Measurements from ENCODE around the gene ABHD3. TPM values are rescaled to one million over a fixed set of nuclear protein-coding genes. Genes with fewer than 3 reads are reported as not detected.
A peak's percentile ranks its signal among the peaks of the same experiment; 100 is the strongest.
"Not testable (repeated sequence)": the region's sequence is repeated elsewhere in the genome, so short reads cannot be mapped to it uniquely, and the experiment has no call there.

ABHD3 gene
- polyA plus RNA-seq, 6 donors from 2014 or later, result 15.2 to 24.3 (median 19.3) TPM

DNA sequence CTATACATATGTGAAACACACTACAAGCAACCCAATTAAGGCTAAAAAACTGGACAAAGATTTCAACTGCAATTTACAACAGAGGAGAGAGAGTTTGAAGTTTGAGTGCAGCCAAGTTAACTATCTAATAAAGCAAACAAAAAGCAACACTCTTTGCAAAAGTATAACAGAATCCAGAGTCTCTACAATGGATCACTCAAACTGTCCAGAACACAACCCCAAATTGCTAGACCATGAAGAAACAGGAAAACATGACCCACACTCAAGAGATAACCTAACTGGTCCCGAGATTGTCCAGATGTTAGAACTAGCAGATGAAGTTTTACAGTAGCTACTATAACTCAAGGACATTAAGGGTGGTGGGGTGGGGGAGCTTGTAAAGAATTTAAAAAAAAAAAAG lies 14.8 kb downstream of the ABHD3 start:
- no peak overlapping the region for H3K4me3 Mint-ChIP-seq
- H3K27ac Mint-ChIP-seq, result no peak overlapping the region
- no peak for ATAC-seq (ENCODE audit: low read depth in 2 of 2)
- peaks cover 16 to 30% of the 10 kb centered on the region in 2 donors for H3K36me3 Mint-ChIP-seq
- peaks cover 0 to 14% (median 8%) of the 10 kb centered on the region in 7 donors for H3K9me3 Mint-ChIP-seq
- H3K4me1 Mint-ChIP-seq, result peaks cover 16 to 30% (median 20%) of the 10 kb centered on the region in 3 donors
- no peak for DNase-seq
- H3K27me3 Mint-ChIP-seq, result no peaks in the 10 kb centered on the region

DNA sequence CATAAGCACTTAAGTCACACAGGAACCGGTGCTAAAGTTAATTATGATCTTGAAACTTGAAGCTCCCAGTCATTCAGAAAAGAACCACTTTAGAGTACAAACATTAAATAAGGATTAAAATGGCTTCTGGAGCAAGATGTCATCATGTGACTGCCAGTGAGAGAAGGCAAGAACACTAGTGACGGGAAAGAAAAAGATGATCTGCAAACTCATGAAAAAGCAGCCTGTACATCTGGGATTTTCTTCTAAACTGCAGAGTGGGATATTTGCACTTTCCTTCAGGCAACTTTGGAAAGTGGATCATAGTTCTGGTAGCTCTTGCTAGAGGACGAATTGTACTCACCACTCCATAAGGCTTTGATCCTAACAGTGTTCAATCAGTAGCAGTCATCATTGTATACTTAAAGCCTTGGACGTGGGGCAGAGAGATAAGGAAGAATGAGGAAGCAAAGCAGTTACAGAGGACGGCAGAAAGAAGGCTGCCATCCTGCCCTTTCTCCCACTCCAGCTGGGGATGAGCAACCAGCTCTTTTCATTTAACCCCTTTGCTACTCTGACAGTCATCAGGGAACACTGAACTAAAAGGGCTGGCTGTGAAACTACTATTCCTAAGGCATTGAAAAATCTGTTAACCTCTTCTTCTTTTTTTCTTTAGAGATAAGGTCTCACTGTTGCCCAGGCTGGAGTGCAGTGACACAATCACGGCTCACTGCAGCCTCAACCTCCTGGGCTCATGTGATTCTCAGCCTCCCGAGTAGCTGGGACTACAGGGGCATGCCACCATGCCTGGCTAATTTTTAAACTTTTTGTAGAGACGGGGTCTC lies 18.1 kb downstream of the ABHD3 start:
- Mint-ChIP-seq H3K4me3 (peak overlapping the region in 2 of 8 donors; percentile 25 to 42), H3K36me3 (peaks cover 16% of the 10 kb centered on the region in 2 donors), H3K9me3 (peaks cover 0 to 14% (median 8%) of the 10 kb centered on the region in 7 donors), H3K27ac (peak overlapping the region in 5 of 6 donors; percentile 74 to 93 (median 88)), H3K4me1 (peaks cover 16 to 33% (median 19%) of the 10 kb centered on the region in 3 donors), H3K27me3 (no peaks in the 10 kb centered on the region)
- ATAC-seq (ENCODE audit: low read depth in 2 of 2), result no peak
- no peak for DNase-seq

- ATAC-seq (ENCODE audit: low read depth in 2 of 2), result peak; percentile 88 to 94
- peak; percentile 43 for DNase-seq
- not testable (repeated sequence) for H3K27me3 Mint-ChIP-seq
Measured at GRCh38 chr18:21685556-21685981, 19.0 kb downstream of the ABHD3 start.

GRCh38 chr18:21684731-21685130 lies 19.8 kb downstream of the ABHD3 start:
- Mint-ChIP-seq H3K27ac (peak overlapping the region in 5 of 6 donors; percentile 35 to 97 (median 80)), H3K4me3 (peak overlapping the region in 3 of 8 donors; percentile 36 to 63 (median 37)), H3K27me3 (no peaks in the 10 kb centered on the region), H3K9me3 (peaks cover 0 to 4% (median 3%) of the 10 kb centered on the region in 7 donors), H3K4me1 (peaks cover 16 to 30% (median 19%) of the 10 kb centered on the region in 3 donors), H3K36me3 (peaks cover 4 to 13% of the 10 kb centered on the region in 2 donors)
- no peak for DNase-seq
- no peak for ATAC-seq (ENCODE audit: low read depth in 2 of 2)

More at GRCh38 chr18:21685556-21685981, 19.0 kb downstream of the ABHD3 start:
- Mint-ChIP-seq H3K4me1 (peaks cover 16 to 30% (median 19%) of the 10 kb centered on the region in 3 donors), H3K27ac (peak overlapping the region; percentile 63 to 93 (median 88)), H3K36me3 (peaks cover 12 to 16% of the 10 kb centered on the region in 2 donors), H3K4me3 (peak overlapping the region; percentile 41 to 87 (median 68)), H3K9me3 (peaks cover 0 to 11% (median 6%) of the 10 kb centered on the region in 7 donors)

DNA sequence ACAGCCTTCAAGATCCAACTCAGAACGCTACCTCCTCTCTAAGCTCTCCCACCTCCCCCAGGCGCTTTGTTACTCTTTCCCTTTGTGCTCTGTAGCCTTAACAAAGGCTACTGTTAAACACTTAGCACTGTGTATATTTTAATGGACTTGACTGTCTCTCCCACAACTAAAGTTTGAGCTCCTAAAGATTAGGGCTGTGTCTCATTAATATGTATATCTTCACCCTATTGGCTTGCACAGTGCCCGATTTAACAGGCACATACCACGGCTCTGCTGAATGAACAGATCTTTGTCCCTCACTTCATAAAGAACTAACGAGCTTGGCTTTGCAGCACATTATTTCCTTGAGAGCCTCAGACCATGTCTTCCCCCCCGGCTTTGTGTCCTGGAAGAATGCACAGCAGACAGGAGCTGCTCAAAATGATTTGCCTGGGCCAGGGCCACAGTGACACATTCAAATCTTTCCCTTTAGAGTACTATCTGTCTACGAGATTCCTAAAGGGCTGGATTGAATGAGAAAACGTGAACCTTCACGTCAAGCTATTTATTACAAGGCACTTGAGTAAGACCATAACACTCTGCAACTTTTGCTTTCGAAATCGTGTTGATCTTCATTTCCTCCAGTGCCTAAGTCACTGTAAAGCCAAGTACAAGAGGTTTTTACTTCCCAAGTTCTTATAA lies 22.1 kb downstream of the ABHD3 start:
- DNase-seq, result peak; percentile 25
- Mint-ChIP-seq H3K27ac (no peak overlapping the region), H3K27me3 (no peaks in the 10 kb centered on the region), H3K36me3 (no peaks in the 10 kb centered on the region), H3K4me1 (peaks cover 13 to 27% (median 16%) of the 10 kb centered on the region in 3 donors), H3K9me3 (no peaks in the 10 kb centered on the region), H3K4me3 (no peak overlapping the region)
- ATAC-seq (ENCODE audit: low read depth in 2 of 2), result peak; percentile 44 to 47

DNA sequence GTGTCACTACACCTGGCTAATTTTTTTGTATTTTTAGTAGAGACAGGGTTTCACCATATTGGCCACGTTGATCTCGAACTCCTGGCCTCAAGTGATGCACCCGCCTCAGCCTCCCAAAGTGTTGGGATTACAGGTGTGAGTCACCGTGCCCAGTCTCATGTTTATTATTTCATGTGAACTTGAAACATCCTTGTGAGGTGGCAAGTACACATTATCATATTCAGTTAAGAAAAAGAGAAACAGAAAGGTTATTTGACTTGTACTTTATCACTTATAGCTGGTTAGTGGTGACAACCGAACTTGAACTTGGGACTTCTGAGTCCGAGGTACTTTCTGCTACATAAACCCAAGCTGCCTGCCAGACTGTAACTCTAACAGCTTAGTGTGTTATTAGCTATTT lies 24.4 kb downstream of the ABHD3 start:
- DNase-seq, result no peak
- H3K4me3 Mint-ChIP-seq, result peak overlapping the region in 1 of 8 donors; percentile 66
- H3K27ac Mint-ChIP-seq, result no peak overlapping the region
- no peaks in the 10 kb centered on the region for H3K36me3 Mint-ChIP-seq
- no peaks in the 10 kb centered on the region for H3K9me3 Mint-ChIP-seq
- no peak for ATAC-seq (ENCODE audit: low read depth in 2 of 2)
- H3K27me3 Mint-ChIP-seq, result no peaks in the 10 kb centered on the region
- peaks cover under 1 to 7% (median 3%) of the 10 kb centered on the region in 3 donors for H3K4me1 Mint-ChIP-seq

GRCh38 chr18:21678859-21679258 lies 25.7 kb downstream of the ABHD3 start:
- no peak overlapping the region for H3K4me3 Mint-ChIP-seq
- no peak overlapping the region for H3K27ac Mint-ChIP-seq
- no peaks in the 10 kb centered on the region for H3K27me3 Mint-ChIP-seq
- H3K36me3 Mint-ChIP-seq, result no peaks in the 10 kb centered on the region
- H3K9me3 Mint-ChIP-seq, result no peaks in the 10 kb centered on the region
- DNase-seq, result no peak
- no peak for ATAC-seq (ENCODE audit: low read depth in 2 of 2)
- no peaks in the 10 kb centered on the region for H3K4me1 Mint-ChIP-seq

DNA sequence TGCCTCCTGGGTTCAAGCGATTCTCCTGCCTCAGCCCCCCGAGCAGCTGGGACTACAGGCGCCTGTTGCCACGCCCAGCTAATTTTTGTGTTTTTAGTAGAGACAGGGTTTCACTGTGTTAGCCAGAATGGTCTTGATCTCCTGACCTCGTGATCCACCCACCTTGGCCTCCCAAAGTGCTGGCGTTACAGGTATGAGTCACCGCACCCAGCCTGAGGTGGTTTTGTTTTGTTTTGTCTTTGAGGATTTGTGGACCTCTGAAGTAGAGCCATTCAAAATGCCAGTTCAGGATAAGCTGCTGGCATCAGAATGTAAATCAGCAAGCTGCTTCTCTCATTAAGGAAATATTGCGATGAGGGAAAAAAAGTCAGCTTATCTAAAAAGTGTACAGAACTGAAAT lies 29.2 kb downstream of the ABHD3 start:
- H3K4me1 Mint-ChIP-seq; H3K36me3 Mint-ChIP-seq; H3K4me3 Mint-ChIP-seq; ATAC-seq (ENCODE audit: low read depth in 2 of 2); H3K27ac Mint-ChIP-seq; H3K9me3 Mint-ChIP-seq; DNase-seq; H3K27me3 Mint-ChIP-seq: not testable (repeated sequence)

DNA sequence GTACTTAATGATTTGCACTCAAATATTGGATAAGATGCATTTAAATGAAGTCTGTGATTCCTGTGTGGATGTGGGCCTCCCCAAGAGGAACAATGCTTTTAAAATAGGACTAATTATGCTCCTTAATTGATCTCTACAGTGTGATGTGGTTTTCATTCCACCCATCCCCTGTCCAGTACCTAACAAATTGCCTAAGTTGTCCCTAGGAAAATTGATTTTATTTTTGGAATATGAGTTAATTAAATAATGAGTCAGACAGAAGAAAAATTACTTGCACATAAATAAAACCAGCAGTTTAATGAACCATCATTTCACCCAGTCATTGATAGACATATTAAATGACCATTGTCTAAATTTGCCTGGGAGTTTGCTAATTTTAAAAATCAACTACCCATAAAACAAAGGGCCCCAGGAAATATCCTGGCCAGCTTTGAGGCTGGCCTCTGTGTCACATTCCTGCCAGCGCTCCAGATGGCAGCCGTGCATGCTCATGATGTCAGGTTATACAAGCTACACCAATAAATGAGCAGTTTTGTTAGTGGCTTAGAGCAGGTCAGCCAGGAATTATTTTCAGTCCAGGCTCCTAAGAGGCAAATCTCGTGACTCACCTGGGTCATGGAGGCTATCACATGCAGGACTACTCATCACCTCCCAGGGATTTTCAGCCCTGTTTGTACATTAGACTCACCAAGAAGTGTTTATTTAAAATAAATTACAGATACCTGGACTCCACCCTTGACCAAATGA lies 31.9 kb downstream of the ABHD3 start:
- H3K4me1 Mint-ChIP-seq, result no peaks in the 10 kb centered on the region
- peak overlapping the region in 1 of 6 donors; percentile 54 for H3K27ac Mint-ChIP-seq
- no peaks in the 10 kb centered on the region for H3K27me3 Mint-ChIP-seq
- no peak for ATAC-seq (ENCODE audit: low read depth in 2 of 2)
- H3K36me3 Mint-ChIP-seq, result no peaks in the 10 kb centered on the region
- no peaks in the 10 kb centered on the region for H3K9me3 Mint-ChIP-seq
- DNase-seq, result no peak
- H3K4me3 Mint-ChIP-seq, result no peak overlapping the region

- ATAC-seq (ENCODE audit: low read depth in 2 of 2), result no peak
- no peaks in the 10 kb centered on the region for H3K4me1 Mint-ChIP-seq
- H3K36me3 Mint-ChIP-seq, result no peaks in the 10 kb centered on the region
- no peaks in the 10 kb centered on the region for H3K9me3 Mint-ChIP-seq
- no peak for DNase-seq
- peak overlapping the region in 3 of 6 donors; percentile 21 to 32 (median 24) for H3K27ac Mint-ChIP-seq
- no peak overlapping the region for H3K4me3 Mint-ChIP-seq
- H3K27me3 Mint-ChIP-seq, result no peaks in the 10 kb centered on the region
Measured at GRCh38 chr18:21669736-21670285, 34.8 kb downstream of the ABHD3 start.

DNA sequence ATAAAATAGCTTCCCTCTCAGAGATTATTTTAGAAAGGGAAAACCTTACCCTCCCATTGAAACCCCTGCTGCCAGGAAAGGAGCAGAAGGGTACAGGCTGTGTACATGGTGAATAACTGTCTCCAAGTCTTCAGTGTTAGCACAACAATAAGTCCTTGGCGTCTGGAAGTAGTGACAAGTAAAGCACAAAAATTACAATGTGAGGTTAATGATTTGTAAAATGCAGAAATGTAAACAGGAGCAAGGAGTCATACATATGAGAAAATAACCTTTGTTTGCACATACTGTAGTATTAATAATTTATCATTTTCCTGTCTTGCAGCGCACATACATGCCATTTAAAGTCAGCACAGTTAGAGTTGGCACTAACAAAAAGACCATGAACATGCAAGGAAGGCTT lies 40.5 kb downstream of the ABHD3 start:
- ATAC-seq (ENCODE audit: low read depth in 2 of 2), result no peak
- no peaks in the 10 kb centered on the region for H3K4me1 Mint-ChIP-seq
- H3K27ac Mint-ChIP-seq, result no peak overlapping the region
- H3K4me3 Mint-ChIP-seq, result no peak overlapping the region
- H3K9me3 Mint-ChIP-seq, result no peaks in the 10 kb centered on the region
- H3K27me3 Mint-ChIP-seq, result no peaks in the 10 kb centered on the region
- no peak for DNase-seq
- H3K36me3 Mint-ChIP-seq, result peaks cover 0 to 21% of the 10 kb centered on the region in 2 donors

- Mint-ChIP-seq H3K27me3 (no peaks in the 10 kb centered on the region), H3K36me3 (peaks cover 0 to 21% of the 10 kb centered on the region in 2 donors), H3K9me3 (no peaks in the 10 kb centered on the region), H3K27ac (peak overlapping the region in 1 of 6 donors; percentile 81), H3K4me1 (no peaks in the 10 kb centered on the region), H3K4me3 (no peak overlapping the region)
- ATAC-seq (ENCODE audit: low read depth in 2 of 2), result no peak
- DNase-seq, result no peak
Measured at GRCh38 chr18:21663578-21663977, 41.0 kb downstream of the ABHD3 start.

DNA sequence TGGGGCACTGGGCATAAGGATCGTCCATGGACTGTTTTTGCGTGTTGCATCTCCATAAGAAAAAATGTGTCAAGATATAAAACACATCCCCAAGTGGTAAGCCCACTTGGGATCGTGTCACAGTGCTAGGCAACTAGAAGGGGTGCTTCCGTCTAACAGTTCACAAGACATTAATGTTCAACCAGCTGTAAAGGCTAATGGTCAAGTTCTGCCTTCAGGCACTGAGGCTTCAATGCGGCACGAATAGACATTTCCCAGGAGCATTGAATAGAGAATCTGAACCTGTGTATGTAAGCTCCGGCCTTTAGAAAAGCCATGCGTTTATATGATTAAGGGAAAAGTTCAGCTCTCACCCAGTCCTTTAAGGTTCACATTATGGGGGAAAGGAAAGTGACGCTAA lies 42.0 kb downstream of the ABHD3 start:
- no peaks in the 10 kb centered on the region for H3K4me1 Mint-ChIP-seq
- H3K27ac Mint-ChIP-seq, result peak overlapping the region in 1 of 6 donors; percentile 64
- DNase-seq (no peak), ATAC-seq (ENCODE audit: low read depth in 2 of 2) (no peak)
- H3K4me3 Mint-ChIP-seq, result no peak overlapping the region
- no peaks in the 10 kb centered on the region for H3K9me3 Mint-ChIP-seq
- peaks cover 0 to 21% of the 10 kb centered on the region in 2 donors for H3K36me3 Mint-ChIP-seq
- no peaks in the 10 kb centered on the region for H3K27me3 Mint-ChIP-seq
